Left lung (tissue), 10 donors: ENCODE results near the gene GDA. TPM values are rescaled to one million over a fixed set of nuclear protein-coding genes. Genes with fewer than 3 reads are reported as not detected.
A peak's percentile ranks its signal among the peaks of the same experiment; 100 is the strongest.

Experiments used
- ATAC-seq: fragments of 200-7000 bp; cut with Tn5 transposase; one replicate; pipeline ENCODE4 v1.9.1; 2020; ENCODE audit warnings: moderate library complexity
- DNase-seq, 4 donors: peaks; one replicate each; pipeline ENCODE4 v3.0.0-alpha.2; 2013 to 2020
- H3K27ac ChIP-seq, 2 donors: fragments of 200-600 bp; sonication (generic) in 1 of 2; one replicate each; pipeline versions ENCODE4 v1.5.0 to v1.8.0; 2020 to 2021
- H3K27me3 ChIP-seq, 2 donors: fragments of 200-600 bp; sonication (generic) in 1 of 2; one replicate each; pipeline versions ENCODE4 v1.5.0 to v1.8.0; 2020 to 2021
- H3K36me3 ChIP-seq, 2 donors: fragments of 200-600 bp; sonication (generic) in 1 of 2; one replicate each; pipeline versions ENCODE4 v1.5.0 to v1.8.0; 2020 to 2021
- H3K4me1 ChIP-seq, 2 donors: fragments of 200-600 bp; one replicate each; pipeline ENCODE4 v1.8.0; 2021
- H3K4me3 ChIP-seq, 2 donors: fragments of 200-600 bp; sonication (generic) in 1 of 2; one replicate each; pipeline versions ENCODE4 v1.5.0 to v1.8.0; 2020 to 2021; ENCODE audit warnings: mild to moderate bottlenecking in 1 of 2
- H3K9me3 ChIP-seq, 2 donors: fragments of 200-600 bp; sonication (generic) in 1 of 2; one replicate each; pipeline versions ENCODE4 v1.5.0 to v1.8.0; 2020 to 2021
- CTCF ChIP-seq, 2 donors: fragments of 200-600 bp; sonication (generic) in 1 of 2; IDR thresholded peaks; one replicate each; pipeline versions ENCODE4 v1.5.0 to v1.8.0; 2021; ENCODE audit warnings: antibody characterized with exemption in 2 of 2
- intact Hi-C, 2 donors: fragments of 100-400 bp; cut with DNase I; formaldehyde crosslinking; loops; one replicate each; pipeline versions ENCODE4 v1.11.2 to v1.14.2; 2022
- polyA plus RNA-seq, 6 donors: library from polyadenylated mRNA; unstranded; fragments of 120-200 nt; gene quantifications; one replicate each; pipeline ENCODE4 v1.2.1, GENCODE V29; 2013; ENCODE audit not compliant: insufficient read length in 6 of 6
- total RNA-seq, 2 donors: library from RNA; stranded (reverse); fragmentation: NEBNext Ultra II Directional; extraction: Animal tissue kit (Norgen Biotek cat#: 25700); gene quantifications; one replicate each; pipeline ENCODE4 v1.2.1, GENCODE V29; 2021
- donor health status: DM: no; HTN: yes; CAD: no.
- donor health status: DM: no; HTN: no; CAD: no.

Gene GDA
- total and polyA plus RNA-seq, 8 donors, result 0.08 to 0.31 (median 0.17) TPM; not detected in 1

GRCh38 chr9:72210522-72210921, 61.3 kb downstream of the GDA start:
- intact Hi-C loops, result no loop called here
- ATAC-seq (no peak), DNase-seq (no peak)
- Histone ChIP-seq H3K36me3 (no peaks in the 10 kb centered on the region), H3K9me3 (no peaks in the 10 kb centered on the region), H3K27ac (no peak overlapping the region), H3K27me3 (peaks cover 0 to 3% of the 10 kb centered on the region in 2 donors), H3K4me3 (no peak overlapping the region), H3K4me1 (no peaks in the 10 kb centered on the region)
- TF ChIP-seq CTCF (IDR thresholded peaks at IDR 0.05), result no peak

GRCh38 chr9:72211047-72211446, 61.8 kb downstream of the GDA start:
- no peak for DNase-seq
- H3K27me3 ChIP-seq, result peaks cover 0 to 3% of the 10 kb centered on the region in 2 donors
- no peak for TF ChIP-seq CTCF (IDR thresholded peaks at IDR 0.05)
- H3K27ac ChIP-seq, result no peak overlapping the region
- no peak for ATAC-seq
- H3K4me3 ChIP-seq, result no peak overlapping the region
- no peaks in the 10 kb centered on the region for H3K36me3 ChIP-seq
- intact Hi-C loops, result no loop called here
- H3K9me3 ChIP-seq, result no peaks in the 10 kb centered on the region
- no peaks in the 10 kb centered on the region for H3K4me1 ChIP-seq

GRCh38 chr9:72213906-72214305, 64.7 kb downstream of the GDA start:
- Histone ChIP-seq H3K9me3 (no peaks in the 10 kb centered on the region), H3K4me3 (no peak overlapping the region), H3K4me1 (no peaks in the 10 kb centered on the region), H3K27me3 (peaks cover 0 to 3% of the 10 kb centered on the region in 2 donors), H3K27ac (no peak overlapping the region), H3K36me3 (no peaks in the 10 kb centered on the region)
- intact Hi-C loops, result no loop called here
- DNase-seq (no peak), ATAC-seq (no peak)
- TF ChIP-seq CTCF (IDR thresholded peaks at IDR 0.05), result no peak

GRCh38 chr9:72217306-72217842, 68.1 kb downstream of the GDA start:
- no peaks in the 10 kb centered on the region for H3K9me3 ChIP-seq
- no peak overlapping the region for H3K4me3 ChIP-seq
- DNase-seq (no peak), ATAC-seq (no peak)
- H3K36me3 ChIP-seq, result no peaks in the 10 kb centered on the region
- TF ChIP-seq CTCF (IDR thresholded peaks at IDR 0.05), result no peak
- H3K27me3 ChIP-seq, result no peaks in the 10 kb centered on the region
- no peaks in the 10 kb centered on the region for H3K4me1 ChIP-seq
- H3K27ac ChIP-seq, result no peak overlapping the region
- intact Hi-C loops, result no loop called here

- DNase-seq (peak in 1 of 4 donors; percentile 34), ATAC-seq (no peak)
- Histone ChIP-seq H3K27me3 (no peaks in the 10 kb centered on the region), H3K4me1 (no peaks in the 10 kb centered on the region), H3K36me3 (no peaks in the 10 kb centered on the region), H3K4me3 (no peak overlapping the region), H3K9me3 (no peaks in the 10 kb centered on the region), H3K27ac (no peak overlapping the region)
- TF ChIP-seq CTCF (IDR thresholded peaks at IDR 0.05), result no peak
- intact Hi-C loops, result no loop called here
Measured at GRCh38 chr9:72220589-72220988, 71.3 kb downstream of the GDA start.
